HL-60 (cell line): ENCODE measurements around the gene CD58.

ENCODE experiments used
- DNase-seq, 2 experiments: peaks; one replicate each; pipeline ENCODE4 v3.0.0-alpha.2; 2010 to 2020; ENCODE audit warnings: low read depth in 1 of 2, low spot score in 1 of 2
- H3K27ac ChIP-seq: fragments of 250-450 bp; sonication (Bioruptor Pico); replicated peaks from 2 replicates; pipeline ENCODE4 v1.5.1; 2020; ENCODE audit warnings: mild to moderate bottlenecking, moderate library complexity
- H3K27me3 ChIP-seq: fragments of 250-450 bp; sonication (Bioruptor Pico); 2 replicates; pipeline ENCODE4 v1.5.1; 2021; ENCODE audit warnings: mild to moderate bottlenecking, moderate library complexity; ENCODE audit not compliant: insufficient read depth, poor library complexity, severe bottlenecking
- H3K4me3 ChIP-seq: replicated peaks from 2 replicates; pipeline ENCODE4 v1.5.1; 2011; ENCODE audit warnings: mild to moderate bottlenecking, control low read depth, low read length; ENCODE audit not compliant: insufficient read depth
- GABPA ChIP-seq: IDR thresholded peaks from 2 replicates; pipeline ENCODE4 v1.6.1; 2012; ENCODE audit warnings: low read depth
- POLR2AphosphoS5 ChIP-seq: IDR thresholded peaks from 2 replicates; pipeline ENCODE4 v1.6.1; 2012; ENCODE audit warnings: low read depth
- SPI1 ChIP-seq: IDR thresholded peaks from 2 replicates; pipeline ENCODE4 v1.6.1; 2012; ENCODE audit warnings: low read depth, mild to moderate bottlenecking, borderline replicate concordance
- TF ChIP-seq, protein P1 (sequence below): IDR thresholded peaks from 2 replicates; pipeline ENCODE4 v1.6.1; 2012; ENCODE audit warnings: low read depth; ENCODE audit not compliant: insufficient replicate concordance
- TF ChIP-seq, protein P2 (sequence below): IDR thresholded peaks from one replicate; pipeline ENCODE4 v1.5.1; 2011; ENCODE audit warnings: low read length, control low read depth, inconsistent platforms; ENCODE audit not compliant: insufficient read depth

CD58 gene

DNA sequence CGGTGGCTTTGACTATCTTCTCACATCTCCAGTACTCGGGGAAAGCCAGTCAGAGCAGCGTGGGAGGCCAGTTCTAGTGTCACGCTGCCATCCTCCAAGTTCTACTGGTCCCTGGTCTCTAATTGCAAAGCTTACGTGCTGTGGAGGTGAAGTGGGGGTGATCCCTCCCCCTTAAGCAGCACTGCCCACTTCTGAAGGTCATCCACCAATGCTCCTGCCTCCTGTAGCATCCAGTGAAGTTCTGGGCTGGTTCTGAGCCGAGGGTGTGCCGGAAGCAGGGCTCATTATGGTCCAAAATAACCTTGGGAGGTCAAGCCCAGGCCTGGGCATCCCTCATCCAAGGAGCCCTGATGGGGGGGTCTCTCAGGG lies 95.0 kb downstream of the CD58 start:
- TF ChIP-seq GABPA (no peak), POLR2AphosphoS5 (no peak), SPI1 (no peak)
- TF ChIP-seq, protein P1, sequence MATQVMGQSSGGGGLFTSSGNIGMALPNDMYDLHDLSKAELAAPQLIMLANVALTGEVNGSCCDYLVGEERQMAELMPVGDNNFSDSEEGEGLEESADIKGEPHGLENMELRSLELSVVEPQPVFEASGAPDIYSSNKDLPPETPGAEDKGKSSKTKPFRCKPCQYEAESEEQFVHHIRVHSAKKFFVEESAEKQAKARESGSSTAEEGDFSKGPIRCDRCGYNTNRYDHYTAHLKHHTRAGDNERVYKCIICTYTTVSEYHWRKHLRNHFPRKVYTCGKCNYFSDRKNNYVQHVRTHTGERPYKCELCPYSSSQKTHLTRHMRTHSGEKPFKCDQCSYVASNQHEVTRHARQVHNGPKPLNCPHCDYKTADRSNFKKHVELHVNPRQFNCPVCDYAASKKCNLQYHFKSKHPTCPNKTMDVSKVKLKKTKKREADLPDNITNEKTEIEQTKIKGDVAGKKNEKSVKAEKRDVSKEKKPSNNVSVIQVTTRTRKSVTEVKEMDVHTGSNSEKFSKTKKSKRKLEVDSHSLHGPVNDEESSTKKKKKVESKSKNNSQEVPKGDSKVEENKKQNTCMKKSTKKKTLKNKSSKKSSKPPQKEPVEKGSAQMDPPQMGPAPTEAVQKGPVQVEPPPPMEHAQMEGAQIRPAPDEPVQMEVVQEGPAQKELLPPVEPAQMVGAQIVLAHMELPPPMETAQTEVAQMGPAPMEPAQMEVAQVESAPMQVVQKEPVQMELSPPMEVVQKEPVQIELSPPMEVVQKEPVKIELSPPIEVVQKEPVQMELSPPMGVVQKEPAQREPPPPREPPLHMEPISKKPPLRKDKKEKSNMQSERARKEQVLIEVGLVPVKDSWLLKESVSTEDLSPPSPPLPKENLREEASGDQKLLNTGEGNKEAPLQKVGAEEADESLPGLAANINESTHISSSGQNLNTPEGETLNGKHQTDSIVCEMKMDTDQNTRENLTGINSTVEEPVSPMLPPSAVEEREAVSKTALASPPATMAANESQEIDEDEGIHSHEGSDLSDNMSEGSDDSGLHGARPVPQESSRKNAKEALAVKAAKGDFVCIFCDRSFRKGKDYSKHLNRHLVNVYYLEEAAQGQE = no peak
- TF ChIP-seq, protein P2, sequence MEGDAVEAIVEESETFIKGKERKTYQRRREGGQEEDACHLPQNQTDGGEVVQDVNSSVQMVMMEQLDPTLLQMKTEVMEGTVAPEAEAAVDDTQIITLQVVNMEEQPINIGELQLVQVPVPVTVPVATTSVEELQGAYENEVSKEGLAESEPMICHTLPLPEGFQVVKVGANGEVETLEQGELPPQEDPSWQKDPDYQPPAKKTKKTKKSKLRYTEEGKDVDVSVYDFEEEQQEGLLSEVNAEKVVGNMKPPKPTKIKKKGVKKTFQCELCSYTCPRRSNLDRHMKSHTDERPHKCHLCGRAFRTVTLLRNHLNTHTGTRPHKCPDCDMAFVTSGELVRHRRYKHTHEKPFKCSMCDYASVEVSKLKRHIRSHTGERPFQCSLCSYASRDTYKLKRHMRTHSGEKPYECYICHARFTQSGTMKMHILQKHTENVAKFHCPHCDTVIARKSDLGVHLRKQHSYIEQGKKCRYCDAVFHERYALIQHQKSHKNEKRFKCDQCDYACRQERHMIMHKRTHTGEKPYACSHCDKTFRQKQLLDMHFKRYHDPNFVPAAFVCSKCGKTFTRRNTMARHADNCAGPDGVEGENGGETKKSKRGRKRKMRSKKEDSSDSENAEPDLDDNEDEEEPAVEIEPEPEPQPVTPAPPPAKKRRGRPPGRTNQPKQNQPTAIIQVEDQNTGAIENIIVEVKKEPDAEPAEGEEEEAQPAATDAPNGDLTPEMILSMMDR = no peak
- DNase-seq = no peak
- Histone ChIP-seq H3K4me3 (no peak overlapping the region), H3K27ac (no peak overlapping the region), H3K27me3 (no peaks in the 10 kb centered on the region)

DNA sequence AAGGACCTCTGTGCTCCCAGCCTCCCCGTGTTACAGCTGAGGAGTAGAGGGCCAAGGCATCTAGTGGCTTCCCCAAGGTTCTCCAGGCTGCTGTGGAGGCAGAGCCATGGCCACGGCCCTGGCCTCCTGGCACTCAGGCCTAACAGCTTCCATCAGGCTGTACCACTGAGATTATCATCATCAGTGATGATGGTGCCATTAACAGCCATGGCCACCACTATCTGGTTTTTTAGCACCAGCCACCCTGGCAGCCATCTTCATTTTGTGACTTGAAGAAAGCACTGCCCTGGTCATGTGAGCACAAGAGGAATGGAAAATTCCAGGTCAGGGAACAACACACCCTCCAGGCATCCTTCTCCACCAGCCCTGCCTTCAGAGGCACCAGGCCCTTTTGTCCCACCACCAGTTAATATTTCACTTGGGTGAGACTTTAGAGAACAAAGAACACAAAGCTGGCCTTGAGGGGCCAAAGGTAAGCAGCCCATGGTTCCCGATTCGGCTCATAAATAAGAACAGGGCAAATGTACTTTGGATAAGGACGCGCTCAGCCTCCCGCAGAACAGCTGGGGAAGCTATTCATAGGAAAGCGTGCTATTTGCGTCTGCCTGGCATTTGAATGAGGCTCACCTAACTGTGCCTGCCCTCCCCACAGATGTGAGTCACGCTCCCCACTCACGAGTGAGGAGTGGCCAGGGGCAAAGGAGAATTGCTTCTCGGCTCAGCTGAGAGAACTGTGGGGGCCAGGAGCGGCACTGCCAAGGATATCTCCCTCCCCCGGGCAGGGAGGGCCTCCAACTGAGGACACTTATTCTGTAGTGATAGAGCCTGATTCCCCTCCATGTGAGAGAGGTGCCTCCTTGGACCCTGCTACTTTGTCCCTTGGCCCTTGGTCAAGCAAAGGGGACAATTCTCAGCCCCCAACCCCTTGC lies 95.6 kb downstream of the CD58 start:
- H3K4me3 ChIP-seq = no peak overlapping the region
- TF ChIP-seq, protein P2 = no peak
- TF ChIP-seq, protein P1 = no peak
- no peak for TF ChIP-seq POLR2AphosphoS5
- no peaks in the 10 kb centered on the region for H3K27me3 ChIP-seq
- no peak for DNase-seq
- H3K27ac ChIP-seq = no peak overlapping the region

GRCh38 chr1:116472431-116472961 lies 98.3 kb downstream of the CD58 start:
- no peak for DNase-seq
- TF ChIP-seq, protein P2 = no peak
- TF ChIP-seq GABPA (no peak), POLR2AphosphoS5 (no peak), SPI1 (no peak)
- TF ChIP-seq, protein P1 = no peak

More at GRCh38 chr1:116472431-116472961, 98.3 kb downstream of the CD58 start:
- no peak overlapping the region for H3K4me3 ChIP-seq
- no peak overlapping the region for H3K27ac ChIP-seq
- H3K27me3 ChIP-seq = peaks cover 3% of the 10 kb centered on the region
